ENCODE results near the gene EDIL3. TPM values are rescaled to one million over a fixed set of nuclear protein-coding genes. Genes with fewer than 3 reads are reported as not detected.

Gene EDIL3
- total and polyA plus RNA-seq, 2 donors (not counting 1 experiment from before 2014, with no cell fraction given), result not detected

DNA sequence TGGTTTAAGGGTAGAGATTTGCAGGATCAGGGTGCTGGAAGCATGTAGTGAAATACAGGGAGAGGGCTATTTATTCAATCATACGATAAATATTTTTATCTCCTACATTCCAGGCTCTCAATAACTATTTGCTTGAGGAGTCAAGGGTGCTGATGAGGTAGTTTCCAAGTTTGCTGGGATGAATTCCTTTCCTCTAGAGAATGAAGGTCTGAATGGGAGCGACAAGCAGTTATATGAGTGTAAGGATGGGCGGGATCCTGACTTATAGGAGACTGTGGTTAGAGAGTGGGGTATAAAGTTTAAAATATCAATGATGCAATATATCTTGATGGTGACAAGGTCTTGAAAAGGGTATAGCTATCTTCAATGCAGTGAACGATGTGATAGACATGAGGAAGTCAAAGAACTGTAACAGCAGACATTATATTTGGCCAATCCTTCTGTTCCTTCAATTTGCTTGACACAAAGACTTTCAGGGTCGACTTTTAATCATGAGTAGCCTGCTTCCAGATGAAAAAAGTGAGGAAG is 462.9 kb downstream of the EDIL3 start:
- H3K9me3 Mint-ChIP-seq (ENCODE audit: insufficient read depth), result peaks cover 2% of the 10 kb centered on the region
- WGBS (ENCODE audit: insufficient coverage), result 100% methylated on average over 2 of the region's 5 CpGs
- H3K27ac ChIP-seq (ENCODE audit: low read length in 2 of 2), result no peak overlapping the region
- no peak overlapping the region for H3K4me2 ChIP-seq (replicated peaks; ENCODE audit: low read depth, low read length, poor library complexity, severe bottlenecking)
- no peaks in the 10 kb centered on the region for H3K9me3 ChIP-seq (ENCODE audit: control extremely low read depth in 1 of 3, control insufficient read depth in 2 of 3, insufficient read depth in 1 of 3, low read length in 2 of 3)
- no peak for ATAC-seq (ENCODE audit: low read depth)
- no peaks in the 10 kb centered on the region for H3K27me3 ChIP-seq (replicated peaks in 1 of 4; ENCODE audit: control extremely low read depth in 1 of 4, control insufficient read depth in 3 of 4, insufficient read depth in 4 of 4, low read length in 3 of 4)
- H3K79me2 ChIP-seq (ENCODE audit: control insufficient read depth, insufficient read depth, low read length), result no peaks in the 10 kb centered on the region
- H3K4me1 ChIP-seq (ENCODE audit: control insufficient read depth in 2 of 2, insufficient read depth in 2 of 2, low read length in 2 of 2), result no peaks in the 10 kb centered on the region
- H4K20me1 ChIP-seq (ENCODE audit: control insufficient read depth, insufficient read depth, low read length, poor library complexity, severe bottlenecking), result no peaks in the 10 kb centered on the region
- H3K27me3 Mint-ChIP-seq, result no peaks in the 10 kb centered on the region
- no peak overlapping the region for H3K27ac Mint-ChIP-seq
- no peak for DNase-seq
- intact Hi-C loops (cut with micrococcal nuclease), result no loop called here
- H3K4me3 ChIP-seq (ENCODE audit: control extremely low read depth in 1 of 5, extremely low read depth in 1 of 5, insufficient read depth in 1 of 5, low read depth in 2 of 5, low read length in 4 of 5), result no peak overlapping the region
- no peak for TF ChIP-seq CTCF (IDR thresholded peaks at IDR 0.05)
- TF ChIP-seq EZH2 (IDR thresholded peaks at IDR 0.05; ENCODE audit: borderline replicate concordance, insufficient read depth, low read depth, low read length, poor library complexity, severe bottlenecking), result no peak
- ChIA-PET CTCF (no interaction called here), POLR2A (no interaction called here)
- no peaks in the 10 kb centered on the region for H3K4me1 Mint-ChIP-seq
- no peaks in the 10 kb centered on the region for H3K36me3 ChIP-seq (replicated peaks in 1 of 2; ENCODE audit: control extremely low read depth in 1 of 2, control insufficient read depth in 1 of 2, extremely low read depth in 1 of 2, insufficient read depth in 2 of 2, low read length in 1 of 2)
- H3K9ac ChIP-seq (ENCODE audit: low read length), result no peak overlapping the region
- no peak overlapping the region for H2AFZ ChIP-seq (ENCODE audit: insufficient read depth, low read depth, low read length, poor library complexity, severe bottlenecking)
- no peak overlapping the region for H3K4me3 Mint-ChIP-seq

- H4K20me1 ChIP-seq (ENCODE audit: control insufficient read depth, insufficient read depth, low read length, poor library complexity, severe bottlenecking), result no peaks in the 10 kb centered on the region
- intact Hi-C loops (cut with micrococcal nuclease), result no loop called here
- H3K4me2 ChIP-seq (replicated peaks; ENCODE audit: low read depth, low read length, poor library complexity, severe bottlenecking), result no peak overlapping the region
- no peaks in the 10 kb centered on the region for H3K4me1 ChIP-seq (ENCODE audit: control insufficient read depth in 2 of 2, insufficient read depth in 2 of 2, low read length in 2 of 2)
- TF ChIP-seq CTCF (IDR thresholded peaks at IDR 0.05), result no peak
- TF ChIP-seq EZH2 (IDR thresholded peaks at IDR 0.05; ENCODE audit: borderline replicate concordance, insufficient read depth, low read depth, low read length, poor library complexity, severe bottlenecking), result no peak
- H3K9ac ChIP-seq (ENCODE audit: low read length), result no peak overlapping the region
- no peaks in the 10 kb centered on the region for H3K9me3 ChIP-seq (ENCODE audit: control extremely low read depth in 1 of 3, control insufficient read depth in 2 of 3, insufficient read depth in 1 of 3, low read length in 2 of 3)
- DNase-seq, result no peak
- Mint-ChIP-seq H3K4me1 (no peaks in the 10 kb centered on the region), H3K4me3 (no peak overlapping the region), H3K27ac (no peak overlapping the region), H3K27me3 (no peaks in the 10 kb centered on the region), H3K9me3 (ENCODE audit: insufficient read depth) (peaks cover 2% of the 10 kb centered on the region)
- WGBS (ENCODE audit: insufficient coverage), result no CpG with 5 or more reads among the region's 4 CpGs
- POLR2A ChIA-PET, result no interaction called here
- no peaks in the 10 kb centered on the region for H3K79me2 ChIP-seq (ENCODE audit: control insufficient read depth, insufficient read depth, low read length)
- no peak for ATAC-seq (ENCODE audit: low read depth)
- H3K27ac ChIP-seq (ENCODE audit: low read length in 2 of 2), result no peak overlapping the region
- H3K36me3 ChIP-seq (replicated peaks in 1 of 2; ENCODE audit: control extremely low read depth in 1 of 2, control insufficient read depth in 1 of 2, extremely low read depth in 1 of 2, insufficient read depth in 2 of 2, low read length in 1 of 2), result no peaks in the 10 kb centered on the region
- no peak overlapping the region for H2AFZ ChIP-seq (ENCODE audit: insufficient read depth, low read depth, low read length, poor library complexity, severe bottlenecking)
- CTCF ChIA-PET, result no interaction called here
- H3K4me3 ChIP-seq (ENCODE audit: control extremely low read depth in 1 of 5, extremely low read depth in 1 of 5, insufficient read depth in 1 of 5, low read depth in 2 of 5, low read length in 4 of 5), result no peak overlapping the region
- H3K27me3 ChIP-seq (replicated peaks in 1 of 4; ENCODE audit: control extremely low read depth in 1 of 4, control insufficient read depth in 3 of 4, insufficient read depth in 4 of 4, low read length in 3 of 4), result no peaks in the 10 kb centered on the region
These were observed 465.3 kb downstream of the EDIL3 start for GRCh38 chr5:83919071-83920041.

Measured in B cell (primary cell).